Epithelial cell of alveolus of lung (primary cell): ENCODE data around the gene FAM120A. TPM values are rescaled to one million over a fixed set of nuclear protein-coding genes. Genes with fewer than 3 reads are reported as not detected.

Experiments used
- total RNA-seq: library from RNA; depleted of rRNA; stranded (reverse); fragments of >200 nt; gene quantifications from 2 replicates; pipeline ENCODE4 v1.2.1, GENCODE V29; 2015

Gene FAM120A, protein sequence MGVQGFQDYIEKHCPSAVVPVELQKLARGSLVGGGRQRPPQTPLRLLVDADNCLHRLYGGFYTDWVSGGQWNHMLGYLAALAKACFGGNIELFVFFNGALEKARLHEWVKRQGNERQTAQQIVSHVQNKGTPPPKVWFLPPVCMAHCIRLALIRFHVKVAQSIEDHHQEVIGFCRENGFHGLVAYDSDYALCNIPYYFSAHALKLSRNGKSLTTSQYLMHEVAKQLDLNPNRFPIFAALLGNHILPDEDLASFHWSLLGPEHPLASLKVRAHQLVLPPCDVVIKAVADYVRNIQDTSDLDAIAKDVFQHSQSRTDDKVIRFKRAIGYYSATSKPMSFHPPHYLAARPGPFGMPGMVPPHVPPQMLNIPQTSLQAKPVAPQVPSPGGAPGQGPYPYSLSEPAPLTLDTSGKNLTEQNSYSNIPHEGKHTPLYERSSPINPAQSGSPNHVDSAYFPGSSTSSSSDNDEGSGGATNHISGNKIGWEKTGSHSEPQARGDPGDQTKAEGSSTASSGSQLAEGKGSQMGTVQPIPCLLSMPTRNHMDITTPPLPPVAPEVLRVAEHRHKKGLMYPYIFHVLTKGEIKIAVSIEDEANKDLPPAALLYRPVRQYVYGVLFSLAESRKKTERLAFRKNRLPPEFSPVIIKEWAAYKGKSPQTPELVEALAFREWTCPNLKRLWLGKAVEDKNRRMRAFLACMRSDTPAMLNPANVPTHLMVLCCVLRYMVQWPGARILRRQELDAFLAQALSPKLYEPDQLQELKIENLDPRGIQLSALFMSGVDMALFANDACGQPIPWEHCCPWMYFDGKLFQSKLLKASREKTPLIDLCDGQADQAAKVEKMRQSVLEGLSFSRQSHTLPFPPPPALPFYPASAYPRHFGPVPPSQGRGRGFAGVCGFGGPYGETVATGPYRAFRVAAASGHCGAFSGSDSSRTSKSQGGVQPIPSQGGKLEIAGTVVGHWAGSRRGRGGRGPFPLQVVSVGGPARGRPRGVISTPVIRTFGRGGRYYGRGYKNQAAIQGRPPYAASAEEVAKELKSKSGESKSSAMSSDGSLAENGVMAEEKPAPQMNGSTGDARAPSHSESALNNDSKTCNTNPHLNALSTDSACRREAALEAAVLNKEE
- 62.8 and 68.5 TPM in 2 replicates for total RNA-seq

GRCh38 chr9:93450945-93451815 lies at the start of gene FAM120A:
TSS of gene FAM120A (plus strand) at chr9:93451685. CDS start at chr9:93451916, 231 bp downstream.

GRCh38 chr9:93453047-93453914 lies 1.8 kb downstream of the FAM120A start, which contains the start of gene FAM120AOS:
TSS of gene FAM120AOS (minus strand) at chr9:93453581. CDS start at chr9:93452709, 872 bp downstream.

GRCh38 chr9:93576258-93577077 lies 125.0 kb downstream of the FAM120A start, which contains the start of gene PHF2:
TSS of gene PHF2 (plus strand) at chr9:93576584. CDS start at chr9:93576774, 190 bp downstream.

Other genes starting within 250 kb of the FAM120A start
- gene FAM120AOS, start 1.9 kb downstream of the FAM120A start, total RNA-seq, result 31.9 and 32.5 TPM in 2 replicates
- gene PHF2, start 124.9 kb downstream of the FAM120A start, total RNA-seq, result 12.0 and 25.4 TPM in 2 replicates